ENCODE measurements around the gene SNX11.

- no peak for TF ChIP-seq CTCF (IDR thresholded peaks at IDR 0.05)
- no peak for TF ChIP-seq POLR2A (IDR thresholded peaks at IDR 0.05)
- no peak for TF ChIP-seq POLR2AphosphoS5 (IDR thresholded peaks at IDR 0.05)
- no peak for TF ChIP-seq EP300 (IDR thresholded peaks at IDR 0.05)
These were observed 43.7 kb downstream of the SNX11 start for GRCh38 chr17:48151220-48151619.

Measured in suprapubic skin (tissue), 4 donors.